ENCODE results near the gene HDAC9. TPM values are rescaled to one million over a fixed set of nuclear protein-coding genes. Genes with fewer than 3 reads are reported as not detected.

HDAC9 gene
- polyA plus RNA-seq, 3 donors, result 1.0 to 6.2 (median 3.8) TPM

GRCh38 chr7:18515067-18515466 is 19.5 kb downstream of the HDAC9 start:
- no peak overlapping the region for H3K27ac ChIP-seq (ENCODE audit: low read depth, low read length)
- 51 to 72% (median 66%) methylated on average over 2 of the region's 2 CpGs for WGBS, 3 donors

DNA sequence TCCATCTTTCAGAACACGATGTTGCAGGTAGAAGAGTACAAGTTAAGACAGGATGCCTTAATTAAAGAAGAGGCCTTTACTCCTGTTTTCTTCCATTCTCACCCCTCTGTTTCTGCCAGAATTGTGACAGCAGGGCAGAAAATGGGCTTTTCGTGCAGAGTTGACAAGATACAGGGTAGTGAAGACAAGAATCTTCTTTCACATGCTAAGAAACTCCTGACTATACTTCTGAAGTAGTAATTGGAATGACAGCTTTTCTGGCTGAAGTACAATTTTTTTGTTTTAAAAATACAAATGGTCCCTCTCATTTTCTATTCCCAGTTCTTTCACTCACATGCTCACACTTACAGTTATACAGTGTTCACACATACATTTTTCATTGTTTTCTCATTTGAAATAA is 22.1 kb downstream of the HDAC9 start:
- WGBS, 3 donors, result 68 to 90% (median 84%) methylated on average over 2 of the region's 2 CpGs
- H3K27ac ChIP-seq (ENCODE audit: low read depth, low read length), result no peak overlapping the region

DNA sequence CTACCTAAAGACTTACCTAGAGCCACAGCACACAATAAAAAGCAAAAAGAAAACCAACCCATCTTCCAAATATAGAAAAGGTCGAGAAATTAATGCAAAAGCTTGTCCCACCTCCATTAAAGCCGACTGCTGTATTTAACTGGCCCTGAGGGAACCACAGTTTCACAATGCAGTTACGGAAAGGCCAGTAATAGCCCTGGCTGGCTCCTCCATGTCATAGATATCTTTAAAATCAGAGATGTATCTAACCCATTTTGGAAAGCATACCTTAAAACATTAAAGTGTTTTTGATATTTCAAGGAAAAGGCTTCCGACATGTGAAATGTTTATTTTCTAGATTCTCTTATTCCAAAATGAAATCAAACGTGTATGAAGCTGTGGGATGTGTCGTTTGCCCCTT is 23.0 kb downstream of the HDAC9 start:
- WGBS, 3 donors, result 80 to 87% (median 83%) methylated on average over 6 of the region's 6 CpGs
- no peak overlapping the region for H3K27ac ChIP-seq (ENCODE audit: low read depth, low read length)

DNA sequence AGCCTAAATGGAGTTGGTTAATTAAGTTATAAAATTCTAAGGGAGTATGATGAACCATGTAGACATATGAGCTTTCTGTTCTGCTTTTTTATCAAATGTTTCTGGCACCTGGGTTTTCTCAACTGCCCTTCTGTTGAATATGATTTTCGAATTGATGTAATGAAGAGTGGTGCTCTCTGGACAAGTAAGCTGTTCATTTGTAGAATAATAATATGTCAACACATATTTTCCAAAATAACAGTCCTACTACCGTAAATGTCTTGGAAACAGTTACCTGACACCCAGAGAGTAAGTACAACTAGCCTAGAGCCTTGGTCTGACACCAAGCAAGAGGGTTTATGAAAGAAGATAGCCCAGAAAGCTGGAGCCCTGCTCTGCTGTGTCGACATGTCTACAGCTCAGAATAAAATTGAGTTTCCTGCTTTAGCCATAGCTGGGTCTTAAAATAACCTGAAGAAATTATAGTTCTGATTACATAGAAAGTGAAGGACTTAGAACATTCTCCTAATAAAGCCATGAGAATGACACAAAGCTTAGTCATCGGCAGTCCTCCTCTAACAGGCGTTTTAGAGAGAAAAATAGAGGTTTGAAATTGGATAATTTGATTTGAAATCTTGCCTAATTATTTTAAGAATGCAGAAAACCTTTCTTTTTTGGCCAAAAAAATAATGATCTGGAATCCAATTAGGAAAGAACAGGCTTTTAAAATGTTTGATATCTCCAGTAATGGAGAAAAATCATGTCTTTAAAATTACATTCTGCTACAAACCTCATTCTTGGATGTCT is 25.1 kb downstream of the HDAC9 start:
- WGBS, 3 donors, result 65 to 76% (median 70%) methylated on average over 5 of the region's 5 CpGs
- no peak overlapping the region for H3K27ac ChIP-seq (ENCODE audit: low read depth, low read length)

- H3K27ac ChIP-seq (ENCODE audit: low read depth, low read length), result no peak overlapping the region
- WGBS, 3 donors, result 72 to 86% (median 83%) methylated on average over 3 of the region's 3 CpGs
Observed at GRCh38 chr7:18521236-18521589, 25.7 kb downstream of the HDAC9 start.

DNA sequence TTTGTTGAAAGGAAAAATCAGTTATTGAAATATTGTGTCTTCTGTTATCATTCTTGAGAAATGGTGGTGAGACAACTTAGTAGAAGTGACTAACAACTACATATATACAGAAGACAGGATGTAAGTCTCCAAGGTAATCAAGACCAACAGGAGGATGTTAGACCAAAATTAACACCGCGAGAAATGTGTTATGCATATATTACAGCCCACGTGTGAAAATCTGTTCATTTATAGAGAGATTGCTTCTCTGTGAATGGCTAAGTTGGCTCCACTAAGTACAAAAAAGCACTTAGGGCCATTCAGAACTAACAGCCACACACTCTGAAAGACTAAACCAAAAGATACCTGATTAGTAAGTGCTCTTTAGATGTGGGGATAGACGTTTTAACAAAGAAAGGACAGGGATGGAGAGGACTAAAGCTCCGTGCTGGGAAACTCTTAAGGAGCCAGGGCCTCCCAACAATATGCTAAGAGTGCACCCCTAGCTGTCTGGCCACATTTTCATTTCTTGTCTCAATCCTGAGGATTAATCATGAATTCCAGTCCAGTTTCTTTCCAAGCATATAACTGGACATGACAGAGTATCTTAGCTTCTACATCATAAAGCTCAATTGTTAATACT is 26.5 kb downstream of the HDAC9 start:
- no peak overlapping the region for H3K27ac ChIP-seq (ENCODE audit: low read depth, low read length)
- 69 to 84% (median 76%) methylated on average over 5 of the region's 5 CpGs for WGBS, 3 donors

DNA sequence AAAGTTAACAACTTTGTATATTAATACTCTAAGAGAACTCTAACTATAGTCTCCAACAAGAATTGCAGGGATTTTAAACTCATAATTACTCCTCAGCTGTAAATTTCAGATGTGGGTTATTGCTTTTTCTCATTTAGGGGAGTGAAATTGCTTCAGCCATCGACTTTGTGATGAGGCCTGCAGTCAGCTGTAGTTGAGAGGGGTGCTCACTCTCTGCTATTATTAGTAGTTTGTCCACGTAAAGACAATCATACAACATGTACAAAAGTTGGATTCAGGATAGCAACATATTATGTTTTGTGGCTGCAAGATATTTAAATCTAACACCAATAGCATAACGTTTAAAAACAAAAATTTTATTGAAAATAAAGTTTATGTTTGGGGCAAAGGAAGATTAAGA is 28.7 kb downstream of the HDAC9 start:
- H3K27ac ChIP-seq (ENCODE audit: low read depth, low read length), result no peak overlapping the region
- 66 to 87% (median 86%) methylated on average over 3 of the region's 3 CpGs for WGBS, 3 donors

DNA sequence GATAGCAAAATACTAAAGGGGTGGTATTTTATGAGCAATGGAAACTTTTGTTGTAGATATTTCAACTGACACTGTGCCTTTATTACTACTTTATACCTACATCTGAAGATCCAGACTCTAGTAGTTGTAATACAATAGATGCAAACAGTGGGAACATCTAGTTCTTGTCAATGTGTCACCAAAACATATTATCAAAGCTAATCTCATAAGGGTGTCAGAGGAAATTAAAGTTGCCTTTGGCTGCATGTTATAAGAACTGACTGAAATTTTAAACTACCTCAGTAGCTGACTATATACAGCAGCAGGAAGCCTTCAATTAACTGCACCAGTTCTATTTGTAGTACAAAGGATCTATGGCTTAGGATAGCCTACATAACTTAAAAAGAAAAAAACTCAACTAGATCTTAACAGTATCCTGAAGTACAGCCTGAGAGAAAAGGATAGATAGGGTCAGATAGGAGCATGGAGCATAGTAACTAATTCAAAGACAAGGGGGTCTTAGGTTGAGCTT is 30.9 kb downstream of the HDAC9 start:
- no peak overlapping the region for H3K27ac ChIP-seq (ENCODE audit: low read depth, low read length)

DNA sequence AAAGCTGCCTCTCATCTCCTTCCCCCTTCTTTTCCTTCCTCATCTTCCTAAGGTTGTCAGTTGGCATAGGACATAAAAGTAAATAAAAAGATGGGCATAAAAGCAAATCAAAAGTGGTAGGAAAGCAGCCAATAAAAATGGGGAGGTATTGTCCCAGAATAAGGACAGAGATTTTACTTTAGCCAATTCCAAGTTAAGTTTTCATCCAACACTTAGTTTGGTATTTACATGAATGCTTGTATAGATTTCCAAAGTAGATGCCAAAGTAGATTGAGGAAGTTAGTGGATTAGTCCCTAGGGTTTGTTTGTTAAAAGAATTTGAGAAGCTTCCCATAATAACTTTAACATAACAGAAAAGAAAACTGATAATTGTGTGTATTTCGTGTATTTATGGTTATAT is 33.7 kb downstream of the HDAC9 start:
- WGBS, 3 donors, result 48 to 59% (median 57%) methylated on average over 1 of the region's 1 CpG
- no peak overlapping the region for H3K27ac ChIP-seq (ENCODE audit: low read depth, low read length)

GRCh38 chr7:18530224-18531179 is 35.0 kb downstream of the HDAC9 start:
- WGBS, 3 donors, result 66 to 77% (median 74%) methylated on average over 5 of the region's 5 CpGs
- no peak overlapping the region for H3K27ac ChIP-seq (ENCODE audit: low read depth, low read length)

- H3K27ac ChIP-seq (ENCODE audit: low read depth, low read length), result no peak overlapping the region
- WGBS, 3 donors, result 65 to 92% (median 88%) methylated on average over 3 of the region's 3 CpGs
Observed at GRCh38 chr7:18531539-18531938, 36.0 kb downstream of the HDAC9 start.

GRCh38 chr7:18532813-18533212 is 37.3 kb downstream of the HDAC9 start:
- H3K27ac ChIP-seq (ENCODE audit: low read depth, low read length), result no peak overlapping the region
- WGBS, 3 donors, result 54 to 81% (median 80%) methylated on average over 2 of the region's 2 CpGs

GRCh38 chr7:18534481-18534880 is 38.9 kb downstream of the HDAC9 start:
- no peak overlapping the region for H3K27ac ChIP-seq (ENCODE audit: low read depth, low read length)
- WGBS, 3 donors, result 70 to 89% (median 87%) methylated on average over 5 of the region's 5 CpGs

DNA sequence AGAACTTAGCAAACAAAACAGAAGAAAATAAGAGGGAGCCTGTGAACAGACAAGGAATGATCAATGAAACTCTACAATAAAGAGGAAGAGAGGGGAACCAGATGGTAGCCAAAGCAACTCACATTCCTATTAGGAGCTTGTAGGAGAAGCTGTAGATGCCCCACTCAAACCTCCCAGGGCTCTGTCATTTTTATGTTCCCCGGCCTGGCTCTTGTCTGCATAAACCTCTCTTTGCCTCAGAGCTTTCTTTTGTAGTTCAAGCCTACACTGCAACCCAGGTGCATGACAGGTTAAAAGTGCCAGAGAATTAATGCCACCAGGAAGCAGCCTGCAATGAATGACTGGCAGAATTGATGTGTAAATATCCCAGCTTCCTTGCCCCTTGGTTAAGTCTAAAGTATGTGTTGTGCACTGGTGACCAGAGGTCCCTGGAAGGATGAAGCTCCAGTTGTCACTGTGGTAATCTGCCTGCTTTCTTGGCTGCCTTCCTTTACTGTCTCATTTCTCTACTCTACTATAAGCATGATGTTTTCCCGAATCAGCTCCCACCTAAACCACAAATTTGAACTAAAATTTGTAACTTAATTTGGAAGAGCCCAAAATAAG is 40.4 kb downstream of the HDAC9 start:
- no peak overlapping the region for H3K27ac ChIP-seq (ENCODE audit: low read depth, low read length)
- 78 to 89% (median 83%) methylated on average over 2 of the region's 2 CpGs for WGBS, 3 donors

GRCh38 chr7:18536486-18536885 is 40.9 kb downstream of the HDAC9 start:
- no peak overlapping the region for H3K27ac ChIP-seq (ENCODE audit: low read depth, low read length)
- 53 to 80% (median 77%) methylated on average over 1 of the region's 1 CpG for WGBS, 3 donors

DNA sequence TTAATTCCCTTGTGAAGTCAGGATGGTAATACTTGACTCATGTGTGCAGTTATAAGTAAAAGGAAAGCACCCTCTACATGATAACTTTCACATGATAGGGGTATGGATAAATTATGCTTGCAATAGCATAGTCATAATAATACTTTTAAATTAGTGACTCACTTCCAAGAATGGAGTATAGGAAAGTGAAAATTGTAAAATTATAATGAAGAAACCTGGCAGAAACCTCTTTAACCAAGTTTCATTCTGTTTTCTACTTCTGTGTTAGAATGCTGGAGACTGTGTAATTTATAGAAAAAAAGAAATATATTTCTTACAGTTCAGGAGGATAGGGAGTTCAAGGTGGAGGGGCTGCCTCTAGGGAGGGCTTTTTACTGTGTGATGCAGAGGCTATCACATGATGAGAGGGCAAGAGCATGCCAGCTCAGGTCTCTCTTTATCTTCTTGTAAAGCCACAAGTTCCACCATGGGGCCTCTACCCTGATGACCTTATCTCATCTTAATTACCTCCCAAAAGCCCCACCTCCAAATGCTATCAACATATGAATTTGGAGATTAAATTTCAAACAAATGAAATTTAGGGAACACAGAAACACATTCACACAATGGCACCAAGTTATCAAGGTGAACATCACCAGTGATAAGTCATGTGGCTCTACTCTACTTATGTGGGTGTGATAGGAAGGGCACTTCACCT is 43.2 kb downstream of the HDAC9 start:
- H3K27ac ChIP-seq (ENCODE audit: low read depth, low read length), result no peak overlapping the region

GRCh38 chr7:18540396-18540795 is 44.8 kb downstream of the HDAC9 start:
- 90 to 94% (median 91%) methylated on average over 1 of the region's 1 CpG for WGBS, 3 donors
- no peak overlapping the region for H3K27ac ChIP-seq (ENCODE audit: low read depth, low read length)

DNA sequence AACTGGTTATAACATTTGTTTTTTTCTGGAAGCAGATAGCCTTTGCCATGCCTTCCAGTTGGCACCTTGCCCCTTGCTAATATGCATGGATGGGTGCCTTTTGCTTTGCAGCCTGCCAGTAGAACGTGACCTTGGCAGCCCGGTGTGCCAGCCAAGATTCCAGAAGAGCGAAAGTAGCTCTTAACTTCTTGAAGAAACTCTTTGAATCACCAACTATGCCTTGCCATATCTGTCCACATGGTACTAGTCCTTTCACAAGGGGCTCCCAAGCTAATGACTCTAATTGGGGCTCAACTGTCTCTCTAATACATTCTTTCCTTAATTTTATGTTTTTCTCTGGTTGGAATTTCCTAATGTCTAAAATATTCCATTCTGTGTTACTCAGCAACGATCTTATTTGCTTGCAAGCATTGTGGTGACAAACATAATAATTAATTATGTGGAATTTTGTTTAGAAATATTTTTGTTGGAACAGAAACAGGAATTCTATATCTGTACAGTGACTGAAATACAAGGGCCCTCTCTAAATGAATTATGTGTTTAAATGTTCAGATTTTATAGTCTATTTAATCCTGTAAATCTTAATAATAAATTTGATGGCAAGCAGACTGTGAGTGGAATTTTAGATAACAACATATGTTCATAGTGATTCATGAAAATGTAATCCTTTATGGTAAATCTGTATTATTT is 45.8 kb downstream of the HDAC9 start:
- WGBS, 3 donors, result 11 to 49% (median 46%) methylated on average over 4 of the region's 4 CpGs
- H3K27ac ChIP-seq (ENCODE audit: low read depth, low read length), result no peak overlapping the region

All from adipose tissue (tissue), 3 donors.